GM10248 (cell line): ENCODE measurements around the gene MANSC1.

Source experiments
- CTCF ChIA-PET: fragments of 300-600 bp; sonication (Branson Sonifier 250); formaldehyde crosslinking; extraction: SDS; loops from one replicate; lab custom pipeline; 2021; ENCODE audit warnings: antibody characterized with exemption; lab: Yijun Ruan, JAX
- POLR2A ChIA-PET: fragments of 350-650 bp; sonication (Branson Sonifier 250); formaldehyde crosslinking; extraction: SDS; loops from one replicate; lab custom pipeline; 2020; ENCODE audit warnings: antibody characterized with exemption; lab: Yijun Ruan, JAX
- DNase-seq: peaks from one replicate; pipeline ENCODE4 v3.0.0; 2012; ENCODE audit errors: extremely low spot score
- TF ChIP-seq, protein P1 (sequence below): IDR thresholded peaks from 2 replicates; pipeline ENCODE4 v1.5.1; 2012; ENCODE audit warnings: mild to moderate bottlenecking, low read depth; ENCODE audit errors: extremely low read depth, missing control alignments, control extremely low read depth

The MANSC1 gene

DNA sequence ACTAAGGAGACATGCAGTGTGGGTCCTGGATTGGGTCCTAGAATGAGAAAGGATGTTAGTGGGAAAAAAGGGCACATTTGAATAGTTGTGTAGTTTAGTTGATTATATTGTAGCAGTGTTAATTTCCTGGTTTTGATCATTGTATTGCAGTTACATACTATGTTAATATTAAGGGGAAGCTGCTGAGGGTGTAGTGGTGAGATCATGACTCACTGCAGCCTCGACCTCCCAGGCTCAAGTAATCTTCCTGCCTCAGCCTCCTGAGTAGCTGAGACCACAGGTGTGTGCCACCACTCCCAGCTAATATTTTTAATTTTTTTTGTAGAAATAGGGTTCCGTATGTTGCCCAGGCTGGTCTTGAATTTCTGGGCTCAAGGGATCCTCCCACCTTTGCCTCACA lies 28.6 kb upstream of the MANSC1 start:
- no peak for DNase-seq
- POLR2A ChIA-PET, result no interaction called here
- TF ChIP-seq, protein P1, sequence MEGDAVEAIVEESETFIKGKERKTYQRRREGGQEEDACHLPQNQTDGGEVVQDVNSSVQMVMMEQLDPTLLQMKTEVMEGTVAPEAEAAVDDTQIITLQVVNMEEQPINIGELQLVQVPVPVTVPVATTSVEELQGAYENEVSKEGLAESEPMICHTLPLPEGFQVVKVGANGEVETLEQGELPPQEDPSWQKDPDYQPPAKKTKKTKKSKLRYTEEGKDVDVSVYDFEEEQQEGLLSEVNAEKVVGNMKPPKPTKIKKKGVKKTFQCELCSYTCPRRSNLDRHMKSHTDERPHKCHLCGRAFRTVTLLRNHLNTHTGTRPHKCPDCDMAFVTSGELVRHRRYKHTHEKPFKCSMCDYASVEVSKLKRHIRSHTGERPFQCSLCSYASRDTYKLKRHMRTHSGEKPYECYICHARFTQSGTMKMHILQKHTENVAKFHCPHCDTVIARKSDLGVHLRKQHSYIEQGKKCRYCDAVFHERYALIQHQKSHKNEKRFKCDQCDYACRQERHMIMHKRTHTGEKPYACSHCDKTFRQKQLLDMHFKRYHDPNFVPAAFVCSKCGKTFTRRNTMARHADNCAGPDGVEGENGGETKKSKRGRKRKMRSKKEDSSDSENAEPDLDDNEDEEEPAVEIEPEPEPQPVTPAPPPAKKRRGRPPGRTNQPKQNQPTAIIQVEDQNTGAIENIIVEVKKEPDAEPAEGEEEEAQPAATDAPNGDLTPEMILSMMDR, result no peak
- CTCF ChIA-PET, result interaction anchor here (0.9 to 4.8 kb wide), 11 partner anchors 11 to 358 kb away, joined by 3 to 44 read pairs (median 6); partner anchors contain the start of gene DUSP16

DNA sequence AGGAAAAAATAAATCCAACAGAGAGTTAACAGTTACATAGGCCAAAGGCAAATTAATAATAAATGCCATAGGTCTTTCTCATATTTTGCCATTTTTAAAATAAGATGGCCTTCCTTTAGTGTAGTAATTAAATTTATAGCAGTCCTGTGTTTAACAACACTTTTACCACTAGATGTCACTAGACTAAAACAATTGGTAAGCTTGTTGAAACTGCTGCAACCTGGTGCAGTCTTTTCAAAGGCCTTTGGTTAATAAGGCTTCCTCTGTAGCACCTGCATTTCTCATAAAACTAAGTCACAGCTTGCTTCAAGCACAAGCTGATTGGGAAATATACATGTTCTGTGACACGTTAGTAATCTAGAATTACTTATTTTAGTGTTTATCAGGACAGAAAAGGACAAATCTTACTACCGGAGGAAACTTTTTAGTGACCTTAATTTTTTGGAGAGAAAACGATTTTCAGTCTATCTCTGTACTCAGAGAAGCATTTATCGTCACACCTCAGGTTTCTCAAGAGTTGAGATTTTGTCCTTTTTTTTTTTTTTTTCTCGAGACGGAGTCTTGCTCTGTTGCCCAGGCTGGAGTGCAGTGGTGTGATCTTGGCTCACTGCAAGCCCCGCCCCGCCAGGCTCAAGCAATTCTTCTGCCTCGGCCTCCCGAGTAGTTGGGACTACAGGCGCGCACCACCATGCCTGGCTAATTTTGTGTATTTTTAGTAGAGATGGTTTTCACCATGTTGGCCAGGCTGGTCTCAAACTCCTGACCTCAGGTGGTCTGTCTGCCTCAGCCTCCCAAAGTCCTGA lies 26.8 kb upstream of the MANSC1 start:
- ChIA-PET POLR2A (no interaction called here), CTCF (interaction anchor here (0.6 to 4.8 kb wide), 63 partner anchors 9 to 536 kb away, joined by 3 to 44 read pairs (median 4); partner anchors contain the start of gene CREBL2)
- peak; percentile 77 for DNase-seq

DNA sequence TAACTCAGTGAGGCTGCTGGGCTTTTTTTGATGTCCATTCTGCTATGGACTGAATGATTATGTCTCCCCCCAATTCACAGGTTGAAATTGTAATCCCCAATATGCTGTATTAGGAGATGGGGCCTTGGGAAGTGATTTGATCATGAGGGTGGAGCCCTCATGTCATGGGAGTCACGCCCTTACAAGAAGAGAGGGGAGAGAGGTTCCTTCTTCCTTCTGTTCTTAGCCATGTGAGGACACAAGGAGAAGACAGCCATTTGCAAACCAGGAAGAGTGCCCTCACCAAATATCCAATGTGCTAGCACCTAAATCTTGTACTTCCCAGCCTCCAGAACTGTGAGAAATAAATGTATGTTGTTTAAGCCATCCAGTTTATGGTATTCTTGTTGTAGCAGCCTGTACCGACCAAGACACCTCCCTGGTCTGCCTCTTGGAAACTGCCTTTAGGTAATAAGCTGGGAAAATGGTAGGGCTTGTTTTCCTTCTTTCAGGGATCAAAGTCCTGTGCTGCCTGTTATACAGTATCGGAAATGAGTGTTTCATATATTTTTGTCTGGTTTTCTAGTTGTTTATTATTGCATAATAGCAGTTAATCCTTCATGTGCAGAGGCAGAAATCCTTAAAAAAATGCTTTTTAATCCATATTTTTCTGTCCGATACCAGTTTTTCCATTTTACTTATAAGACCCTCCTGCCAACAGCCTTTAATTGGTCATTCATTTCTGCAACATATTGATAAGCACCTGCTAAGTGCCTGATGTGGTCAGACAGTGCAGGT lies 23.1 kb upstream of the MANSC1 start:
- TF ChIP-seq, protein P1, result no peak
- ChIA-PET POLR2A (interaction anchor here (0.6 kb wide), 1 partner anchor 804 kb away, joined by 3 read pairs; no protein-coding TSS in a partner anchor), CTCF (interaction anchor here (1.1 to 4.3 kb wide), 3 partner anchors 13 to 364 kb away, joined by 3 to 27 read pairs (median 11); no protein-coding TSS in a partner anchor)
- no peak for DNase-seq

More for the DNA sequence above, 26.8 kb upstream of the MANSC1 start:
- TF ChIP-seq, protein P1, result peak; percentile 46

DNA sequence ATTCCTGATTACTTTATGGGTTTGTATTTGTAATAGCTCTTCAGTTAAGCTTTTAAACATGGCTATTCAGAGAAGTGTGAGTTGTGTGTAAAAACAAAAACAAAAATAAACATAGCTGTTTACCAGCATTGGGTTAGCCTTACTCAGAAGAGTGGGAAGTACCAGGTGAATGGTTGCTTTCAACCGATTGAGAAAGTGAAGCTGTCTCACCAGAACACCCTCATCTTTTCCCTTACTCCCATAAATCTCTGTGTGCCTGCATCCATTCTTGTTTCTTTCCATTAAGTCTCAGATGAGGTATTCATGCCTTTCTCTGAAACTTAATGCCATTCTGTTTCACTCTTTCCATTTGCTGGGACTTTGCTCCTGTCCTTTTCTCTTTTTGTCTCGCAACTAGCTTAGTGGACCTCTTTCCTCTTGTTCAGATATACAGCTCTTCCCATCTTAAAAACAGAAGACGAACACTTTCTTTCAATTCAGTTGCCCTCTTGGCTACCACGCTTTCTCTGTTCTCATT lies 17.5 kb upstream of the MANSC1 start:
- DNase-seq, result no peak
- TF ChIP-seq, protein P1, result no peak
- ChIA-PET CTCF (interaction anchor here (1.1 to 4.0 kb wide), 4 partner anchors 9 to 336 kb away, joined by 3 to 42 read pairs (median 6); partner anchors contain the start of gene BORCS5), POLR2A (no interaction called here)

DNA sequence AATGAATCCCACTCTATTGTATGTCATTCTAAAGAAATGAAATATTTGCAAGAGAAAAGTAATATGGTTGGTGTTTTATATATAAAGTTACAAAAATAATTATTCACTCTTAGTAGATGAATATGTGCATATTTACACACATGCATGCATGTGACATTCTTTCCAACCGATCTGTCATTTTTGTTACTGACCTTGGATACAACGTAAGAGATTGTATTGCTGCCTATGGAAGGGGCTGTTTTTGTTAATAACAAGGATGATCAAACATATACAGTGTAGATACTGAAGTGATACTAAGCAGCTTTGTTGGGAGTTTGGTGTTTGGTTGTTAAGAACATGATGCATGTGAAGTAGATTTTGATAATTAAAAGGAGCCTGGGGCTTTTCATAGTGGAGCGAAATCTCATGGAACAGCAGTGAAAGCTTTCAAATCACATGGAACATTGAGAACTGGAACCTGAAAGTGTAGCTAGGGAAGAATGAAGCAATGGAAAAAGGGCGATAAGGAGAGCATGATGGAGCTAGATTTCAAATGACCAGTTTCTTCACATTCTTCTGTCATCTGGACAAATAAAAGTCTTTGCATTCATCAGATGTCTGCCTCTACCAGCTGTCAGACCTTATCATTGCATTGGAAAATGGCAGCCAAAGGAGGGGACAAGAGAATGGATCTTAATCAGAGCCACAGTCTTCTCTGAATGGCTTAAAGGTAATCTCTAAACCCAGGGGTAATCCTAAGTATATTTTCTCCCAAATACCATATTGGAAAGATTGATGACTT lies 16.8 kb upstream of the MANSC1 start:
- POLR2A ChIA-PET, result no interaction called here
- CTCF ChIA-PET, result interaction anchor here (1.1 to 4.0 kb wide), 5 partner anchors 9 to 337 kb away, joined by 3 to 42 read pairs (median 7); partner anchors contain the start of gene BORCS5
- TF ChIP-seq, protein P1, result no peak
- no peak for DNase-seq
